ENCODE data around the gene ZNG1F.
"Not testable (repeated sequence)": the region's sequence is repeated elsewhere in the genome, so short reads cannot be mapped to it uniquely, and the experiment has no call there.

Gene ZNG1F

DNA sequence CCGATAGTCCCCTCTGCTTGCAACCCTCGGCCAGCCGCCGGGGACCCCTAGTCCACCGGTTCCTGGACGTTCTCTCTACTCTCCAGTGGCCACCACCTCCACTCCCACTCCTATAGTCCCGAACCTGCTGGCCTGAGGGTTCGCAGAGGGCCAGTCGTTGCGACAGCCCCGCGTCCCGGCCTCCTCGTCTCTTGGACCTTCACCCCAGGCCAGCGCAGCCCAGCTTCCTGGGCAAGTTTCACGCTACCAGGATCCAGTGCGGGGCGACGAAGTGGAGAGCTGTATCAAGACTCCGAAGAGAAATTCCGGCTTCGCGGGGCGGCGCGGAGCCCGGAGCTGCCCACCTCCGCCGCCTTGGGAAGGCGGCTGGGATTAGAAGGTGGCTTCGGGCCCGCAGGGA lies 65.7 kb downstream of the ZNG1F start:
- not testable (repeated sequence) for DNase-seq (ENCODE audit: low read depth in 2 of 2)

DNA sequence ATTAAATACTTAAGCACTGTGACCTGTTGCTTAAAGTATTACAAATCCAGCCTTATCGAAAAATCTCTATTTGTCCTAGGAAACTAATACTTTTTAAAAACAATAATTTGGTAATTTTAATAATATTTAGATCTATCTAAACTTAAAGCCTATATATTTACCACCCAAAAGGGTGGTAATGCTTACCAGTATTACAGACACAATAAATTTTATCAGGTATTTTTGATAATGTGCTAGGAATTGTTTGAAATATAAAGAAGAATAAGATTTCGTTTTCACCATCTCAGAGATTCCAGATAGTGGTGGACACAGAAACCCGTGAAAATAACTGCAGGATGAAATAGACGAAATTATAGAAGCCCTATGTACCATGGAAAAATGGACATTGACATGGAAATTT lies 68.4 kb downstream of the ZNG1F start:
- not testable (repeated sequence) for DNase-seq (ENCODE audit: low read depth in 2 of 2)

DNA sequence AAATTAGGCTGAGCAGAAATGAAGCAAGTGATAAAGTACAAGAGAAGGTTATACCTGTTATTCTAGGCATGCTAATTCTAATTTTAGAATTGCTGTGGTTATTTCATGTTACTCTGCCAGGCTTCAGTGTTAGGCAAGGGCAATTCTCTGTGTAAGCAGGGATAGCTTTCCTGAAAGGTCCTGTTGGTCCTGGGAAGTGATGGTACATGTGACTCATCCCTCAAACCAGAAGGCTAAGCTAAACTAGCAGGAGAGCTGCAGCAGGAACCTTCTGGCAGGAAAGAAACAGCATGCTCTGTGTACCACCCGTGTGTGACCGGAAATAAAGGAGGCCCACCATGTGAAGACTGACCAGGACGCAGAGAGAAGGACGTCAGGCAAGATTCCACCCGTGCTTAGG lies 69.4 kb downstream of the ZNG1F start:
- not testable (repeated sequence) for DNase-seq (ENCODE audit: low read depth in 2 of 2)

DNA sequence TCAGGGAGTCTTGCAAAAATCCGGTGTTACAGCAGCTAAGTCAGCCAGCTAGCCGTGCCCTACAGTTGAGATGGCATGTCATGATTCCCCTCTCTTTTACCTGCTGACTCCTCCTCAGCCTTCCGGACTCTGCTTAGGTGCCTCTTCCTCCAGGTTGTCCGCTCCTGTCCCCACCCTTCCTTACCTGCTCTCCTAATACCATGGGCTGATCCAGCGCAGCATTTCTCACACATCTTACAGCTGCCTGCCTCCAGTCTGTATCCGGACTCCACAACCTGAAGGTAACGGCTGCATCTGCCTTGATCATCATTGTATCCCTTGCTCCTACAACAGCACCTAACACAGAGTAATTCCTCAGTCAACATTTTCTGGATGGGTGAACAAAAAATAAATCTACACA lies 69.8 kb downstream of the ZNG1F start:
- DNase-seq (ENCODE audit: low read depth in 2 of 2), result not testable (repeated sequence)

GRCh38 chr9:41113348-41113747 lies 75.8 kb downstream of the ZNG1F start:
- DNase-seq (ENCODE audit: low read depth in 2 of 2), result not testable (repeated sequence)

DNA sequence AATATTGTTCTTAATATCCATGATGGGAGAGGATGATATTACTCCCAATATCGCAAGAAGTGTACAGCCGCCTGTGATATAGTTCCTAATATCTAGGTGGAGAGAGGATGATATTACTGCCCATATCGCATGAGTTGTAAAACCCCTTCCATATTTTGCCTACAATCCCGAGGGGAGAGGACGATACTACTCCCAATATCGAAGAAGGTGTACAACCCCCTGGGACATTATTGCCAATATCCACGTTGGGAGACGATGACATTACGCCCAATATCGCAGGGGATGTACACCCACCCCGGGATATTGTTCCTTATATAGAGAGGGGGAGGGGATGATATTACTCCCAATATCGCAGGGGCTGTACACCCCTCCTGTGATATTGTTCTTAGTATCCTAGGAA lies 77.7 kb downstream of the ZNG1F start:
- not testable (repeated sequence) for DNase-seq (ENCODE audit: low read depth in 2 of 2)

DNA sequence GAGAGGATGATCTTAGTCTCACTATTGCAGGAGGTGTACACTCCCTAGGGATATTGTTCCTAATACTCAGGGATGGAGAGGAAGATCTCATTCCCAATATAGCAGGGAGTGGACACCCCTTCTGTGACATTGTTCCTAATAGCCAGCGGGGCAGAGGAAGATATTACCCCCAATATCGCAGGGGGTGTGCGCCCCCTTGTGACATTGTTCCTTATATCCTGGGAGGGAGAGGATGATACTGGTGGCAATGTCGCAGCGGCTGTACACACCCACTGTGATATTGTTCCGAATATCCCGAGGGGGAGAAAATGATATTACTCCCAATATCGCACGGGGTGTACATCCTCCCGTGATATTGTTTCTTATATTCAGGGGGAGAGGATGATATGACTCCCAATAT lies 78.2 kb downstream of the ZNG1F start:
- not testable (repeated sequence) for DNase-seq (ENCODE audit: low read depth in 2 of 2)

DNA sequence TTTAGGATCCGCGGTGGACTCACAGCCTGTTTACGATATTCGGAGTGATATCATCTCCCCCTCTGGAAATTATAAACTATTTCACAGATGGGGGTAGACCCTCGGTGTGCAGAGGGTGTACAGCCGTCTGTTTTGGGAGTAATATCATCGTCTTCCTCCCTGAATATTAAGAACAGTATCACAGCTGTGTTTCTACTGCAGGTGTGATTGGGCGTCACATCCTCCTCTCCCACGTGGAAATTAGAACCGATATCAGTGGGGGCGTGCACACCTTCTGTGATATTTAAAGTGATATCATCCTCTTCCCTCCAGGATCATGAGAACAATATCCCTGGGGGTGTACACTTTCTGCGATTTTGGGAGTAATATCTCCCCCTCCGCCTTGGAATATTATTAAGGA lies 79.9 kb downstream of the ZNG1F start:
- DNase-seq (ENCODE audit: low read depth in 2 of 2), result not testable (repeated sequence)

- not testable (repeated sequence) for DNase-seq (ENCODE audit: low read depth in 2 of 2)
Measured at GRCh38 chr9:41108816-41109215, 80.3 kb downstream of the ZNG1F start.

DNA sequence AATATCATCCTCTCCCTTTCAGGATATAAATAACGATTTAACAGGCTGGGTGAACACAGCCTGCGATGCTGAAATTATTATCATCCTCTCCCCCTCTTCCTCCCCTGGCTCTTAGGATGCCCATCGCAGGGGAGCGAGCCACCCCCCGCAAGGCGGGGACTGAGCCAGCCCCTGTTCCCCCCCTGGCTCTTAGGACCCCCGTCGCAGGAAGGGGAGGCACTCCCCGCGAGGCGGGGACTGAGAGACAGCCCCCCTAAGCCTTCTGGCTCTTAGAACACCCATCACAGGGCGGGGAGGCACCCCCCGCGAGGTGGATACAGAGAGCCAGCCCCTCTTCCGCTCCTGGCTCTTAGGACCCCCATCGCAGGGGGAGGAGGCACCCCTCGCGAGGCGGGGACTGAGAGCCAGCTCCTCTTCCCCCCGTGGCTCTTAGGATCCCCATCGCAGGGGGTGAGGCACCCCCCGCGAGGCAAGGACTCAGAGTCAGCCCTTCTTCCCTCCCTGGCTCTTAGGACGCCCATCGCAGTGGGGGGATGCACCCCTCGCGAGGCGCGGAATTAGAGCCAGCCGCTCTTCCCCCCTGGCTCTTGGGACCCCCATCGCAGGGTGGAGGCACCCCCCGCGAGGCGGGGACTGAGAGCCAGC lies 82.5 kb downstream of the ZNG1F start:
- DNase-seq (ENCODE audit: low read depth in 2 of 2), result not testable (repeated sequence)

- not testable (repeated sequence) for DNase-seq (ENCODE audit: low read depth in 2 of 2)
Measured at GRCh38 chr9:41105557-41106253, 83.4 kb downstream of the ZNG1F start.

DNA sequence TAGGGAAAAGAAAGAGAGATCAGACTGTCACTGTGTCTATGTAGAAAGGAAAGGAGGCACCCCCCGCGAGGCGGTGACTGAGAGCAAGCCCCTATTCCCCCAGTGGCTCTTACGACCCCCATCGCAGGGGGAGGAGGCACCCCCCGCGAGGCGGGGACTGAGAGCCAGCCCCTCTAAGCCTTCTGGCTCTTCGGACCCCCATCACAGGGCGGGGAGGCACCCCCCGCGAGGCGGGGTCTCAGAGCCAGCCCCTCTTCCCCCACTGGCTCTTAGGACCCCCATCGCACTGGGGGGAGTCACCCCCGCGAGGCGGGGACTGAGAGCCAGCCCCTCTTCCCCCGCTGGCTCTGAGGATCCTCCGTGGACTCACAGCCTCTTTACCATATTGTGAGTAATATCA lies 84.6 kb downstream of the ZNG1F start:
- DNase-seq (ENCODE audit: low read depth in 2 of 2), result not testable (repeated sequence)

GRCh38 chr9:41100508-41100907 lies 88.6 kb downstream of the ZNG1F start:
- DNase-seq (ENCODE audit: low read depth in 2 of 2), result not testable (repeated sequence)

- DNase-seq (ENCODE audit: low read depth in 2 of 2), result not testable (repeated sequence)
Measured at GRCh38 chr9:41098759-41099158, 90.4 kb downstream of the ZNG1F start.

GRCh38 chr9:41095060-41095459 lies 94.1 kb downstream of the ZNG1F start:
- DNase-seq (ENCODE audit: low read depth in 2 of 2), result not testable (repeated sequence)

DNA sequence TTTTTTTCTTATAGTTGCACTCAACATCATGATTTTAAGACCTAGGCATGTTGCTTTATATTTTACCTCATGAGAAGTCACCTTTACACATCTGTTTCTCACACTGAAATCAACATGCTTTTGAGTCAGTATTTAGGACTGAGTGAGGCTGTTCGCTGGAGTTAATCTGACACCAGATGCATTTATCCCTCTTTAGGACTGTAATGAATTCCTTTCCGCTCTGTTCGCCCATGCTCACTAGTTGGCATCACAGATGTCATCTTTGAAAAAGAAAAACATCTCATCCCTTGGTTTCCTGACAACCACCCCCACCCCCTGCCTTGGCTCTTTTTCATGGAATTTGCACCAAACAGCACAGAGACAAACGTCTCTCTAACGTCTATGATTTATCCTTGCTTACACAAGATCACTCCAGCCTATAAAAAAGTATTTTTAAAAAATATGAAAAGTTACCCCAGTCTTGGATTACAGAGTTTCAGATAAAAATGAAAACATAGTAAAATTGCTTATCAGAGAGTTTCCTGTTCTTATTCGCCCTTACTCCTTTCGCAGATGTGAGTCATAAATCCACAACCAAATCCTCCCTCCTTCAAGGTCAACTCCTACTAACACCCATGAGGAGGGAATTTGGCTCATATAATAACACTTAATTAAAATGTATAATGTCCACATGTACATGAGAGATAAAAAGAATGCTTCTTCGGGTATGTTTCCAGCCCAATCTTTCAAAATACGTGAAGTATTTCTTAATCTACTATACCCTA lies 94.9 kb downstream of the ZNG1F start:
- DNase-seq (ENCODE audit: low read depth in 2 of 2), result not testable (repeated sequence)

GRCh38 chr9:41090922-41091321 lies 98.2 kb downstream of the ZNG1F start:
- DNase-seq (ENCODE audit: low read depth in 2 of 2), result not testable (repeated sequence)

DNA sequence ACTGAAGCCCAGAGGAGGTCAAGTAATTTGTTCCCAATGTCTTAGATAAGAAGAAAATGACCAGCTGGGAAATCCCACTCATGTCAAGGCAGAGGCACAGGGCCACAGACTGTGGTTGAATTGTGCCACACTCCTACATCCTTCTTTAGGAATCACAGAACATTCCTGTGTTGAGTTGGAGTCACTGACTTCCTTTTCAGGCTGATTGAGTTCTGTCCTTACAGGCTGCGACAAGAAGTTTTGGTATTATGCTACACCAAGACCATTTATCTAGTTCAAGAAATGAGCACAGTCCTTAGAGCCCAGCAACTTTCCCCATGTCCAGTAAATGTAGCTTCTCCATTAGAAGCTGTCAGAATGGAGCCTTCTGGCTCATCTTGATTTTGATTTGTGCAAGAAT lies 98.7 kb downstream of the ZNG1F start:
- not testable (repeated sequence) for DNase-seq (ENCODE audit: low read depth in 2 of 2)

DNA sequence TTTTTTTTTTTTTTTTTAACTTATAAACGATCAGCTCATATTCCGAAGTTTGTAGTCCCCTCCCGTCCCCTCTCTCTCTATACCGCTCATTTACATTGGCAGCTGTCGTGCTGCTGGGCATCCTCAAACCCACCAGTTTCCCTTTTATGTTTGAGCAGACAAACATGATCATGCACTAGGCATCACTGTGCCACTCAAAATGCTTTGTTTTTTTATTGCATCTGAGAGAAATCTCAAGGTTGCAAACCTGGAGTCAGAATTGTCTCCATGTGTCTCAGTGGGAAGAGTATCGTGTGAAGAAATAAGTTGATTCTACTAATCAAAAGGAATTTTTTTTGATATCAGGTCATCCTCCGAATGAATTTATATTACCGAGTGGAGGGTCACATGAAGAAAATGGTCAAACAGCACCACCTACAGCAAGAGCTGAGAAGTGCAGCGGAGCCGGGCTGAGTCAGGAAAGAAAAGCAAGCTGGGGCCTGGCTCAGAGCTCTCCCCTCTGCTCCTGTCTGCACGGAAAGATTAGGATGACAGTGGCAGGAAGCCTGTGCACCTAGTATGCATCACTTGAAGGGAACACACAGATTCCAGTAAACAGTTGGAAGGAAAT lies 100.6 kb downstream of the ZNG1F start:
- not testable (repeated sequence) for DNase-seq (ENCODE audit: low read depth in 2 of 2)

GRCh38 chr9:41087929-41088328 lies 101.2 kb downstream of the ZNG1F start:
- not testable (repeated sequence) for DNase-seq (ENCODE audit: low read depth in 2 of 2)

- DNase-seq (ENCODE audit: low read depth in 2 of 2), result not testable (repeated sequence)
Measured at GRCh38 chr9:41087157-41087780, 101.8 kb downstream of the ZNG1F start.

- DNase-seq (ENCODE audit: low read depth in 2 of 2), result not testable (repeated sequence)
Measured at GRCh38 chr9:41086685-41087084, 102.4 kb downstream of the ZNG1F start.

Data from stimulated activated CD8-positive, alpha-beta memory T cell treated with anti-CD3 and anti-CD28 coated beads, Interleukin-15, amount 100 ng/mL, for 4 hours (primary cell).